Sigmoid colon (tissue), 3 donors: ENCODE data around the gene GGACT.

Experiments used
- POLR2A ChIP-seq, 2 donors: fragments of 450-650 bp; IDR thresholded peaks; one replicate each; pipeline ENCODE4 v1.6.1; 2016; ENCODE audit warnings: antibody characterized with exemption in 2 of 2, mild to moderate bottlenecking in 2 of 2, moderate library complexity in 2 of 2
- TF ChIP-seq, protein P1 (sequence below), 4 experiments: fragments of 450-650 bp in 3 of 4; fragments of 200-600 bp in 1 of 4; IDR thresholded peaks; one replicate each; pipeline ENCODE4 v1.5.1; 2016 to 2019; ENCODE audit warnings: antibody characterized with exemption in 4 of 4, mild to moderate bottlenecking in 3 of 4, moderate library complexity in 2 of 4

DNA sequence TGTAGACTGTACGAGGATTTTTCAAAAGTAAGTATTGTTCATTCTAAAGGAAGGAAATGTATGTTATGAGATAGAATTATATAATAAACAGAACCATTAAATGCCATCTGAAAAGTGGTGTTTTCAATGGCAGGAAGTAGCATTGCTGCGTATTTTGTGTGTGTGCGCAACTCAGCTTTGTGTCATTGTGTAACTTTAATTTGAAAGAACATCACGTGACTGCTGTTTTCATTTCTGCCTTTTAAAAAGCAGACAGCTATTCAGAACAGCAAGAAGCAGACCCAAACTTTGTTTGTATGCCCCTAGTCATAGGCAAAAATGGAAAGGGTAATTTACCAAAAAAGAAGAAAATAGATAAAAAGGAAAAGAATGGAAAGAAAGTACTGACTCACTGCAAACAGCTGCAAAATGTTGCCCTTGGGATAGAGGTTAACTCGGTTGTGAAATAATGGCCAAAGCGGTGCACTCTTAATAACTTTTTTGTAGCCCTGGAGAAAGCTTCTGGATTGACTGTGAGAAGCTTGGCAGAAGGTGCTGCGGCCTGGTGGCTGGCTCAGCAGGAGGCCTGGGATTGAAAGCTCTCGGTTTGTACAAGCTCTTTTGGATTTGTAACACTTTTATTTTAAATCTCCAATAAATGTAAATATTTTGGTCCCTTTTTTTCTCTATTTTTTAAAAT lies 97.3 kb downstream of the GGACT start:
- TF ChIP-seq, protein P1, sequence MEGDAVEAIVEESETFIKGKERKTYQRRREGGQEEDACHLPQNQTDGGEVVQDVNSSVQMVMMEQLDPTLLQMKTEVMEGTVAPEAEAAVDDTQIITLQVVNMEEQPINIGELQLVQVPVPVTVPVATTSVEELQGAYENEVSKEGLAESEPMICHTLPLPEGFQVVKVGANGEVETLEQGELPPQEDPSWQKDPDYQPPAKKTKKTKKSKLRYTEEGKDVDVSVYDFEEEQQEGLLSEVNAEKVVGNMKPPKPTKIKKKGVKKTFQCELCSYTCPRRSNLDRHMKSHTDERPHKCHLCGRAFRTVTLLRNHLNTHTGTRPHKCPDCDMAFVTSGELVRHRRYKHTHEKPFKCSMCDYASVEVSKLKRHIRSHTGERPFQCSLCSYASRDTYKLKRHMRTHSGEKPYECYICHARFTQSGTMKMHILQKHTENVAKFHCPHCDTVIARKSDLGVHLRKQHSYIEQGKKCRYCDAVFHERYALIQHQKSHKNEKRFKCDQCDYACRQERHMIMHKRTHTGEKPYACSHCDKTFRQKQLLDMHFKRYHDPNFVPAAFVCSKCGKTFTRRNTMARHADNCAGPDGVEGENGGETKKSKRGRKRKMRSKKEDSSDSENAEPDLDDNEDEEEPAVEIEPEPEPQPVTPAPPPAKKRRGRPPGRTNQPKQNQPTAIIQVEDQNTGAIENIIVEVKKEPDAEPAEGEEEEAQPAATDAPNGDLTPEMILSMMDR (IDR thresholded peaks at IDR 0.05), result no peak
- TF ChIP-seq POLR2A (IDR thresholded peaks at IDR 0.05), result no peak
